M059J (cell line): ENCODE data around the gene DLL1. TPM values are rescaled to one million over a fixed set of nuclear protein-coding genes. Genes with fewer than 3 reads are reported as not detected.
"Not testable (repeated sequence)": the region's sequence is repeated elsewhere in the genome, so short reads cannot be mapped to it uniquely, and the experiment has no call there.

Experiments
- DNase-seq: peaks from one replicate; pipeline ENCODE4 v3.0.0-alpha.2; 2012; ENCODE audit warnings: low read depth
- total RNA-seq: library from RNA; depleted of rRNA; stranded (reverse); fragments of >200 nt; shearing (Covaris generic); gene quantifications from 2 replicates; pipeline ENCODE4 v1.2.3, GENCODE V29; 2014

DLL1 gene
- total RNA-seq, 1 experiment from 2014 or later: 2.0 TPM

GRCh38 chr6:170269151-170269845 is 21.6 kb downstream of the DLL1 start:
- no peak for DNase-seq

GRCh38 chr6:170268216-170269129 is 22.4 kb downstream of the DLL1 start:
- no peak for DNase-seq

GRCh38 chr6:170267688-170268087 is 23.2 kb downstream of the DLL1 start:
- no peak for DNase-seq

- DNase-seq: no peak
Measured at GRCh38 chr6:170266061-170266825, 24.6 kb downstream of the DLL1 start.

- DNase-seq: no peak
Measured at GRCh38 chr6:170265655-170266054, 25.2 kb downstream of the DLL1 start.

GRCh38 chr6:170264644-170265043 is 26.2 kb downstream of the DLL1 start:
- not testable (repeated sequence) for DNase-seq

- no peak for DNase-seq
Measured at GRCh38 chr6:170264086-170264485, 26.8 kb downstream of the DLL1 start.

- no peak for DNase-seq
Measured at GRCh38 chr6:170263410-170263809, 27.5 kb downstream of the DLL1 start.

- DNase-seq: no peak
Measured at GRCh38 chr6:170262489-170263088, 28.3 kb downstream of the DLL1 start.

- no peak for DNase-seq
Measured at GRCh38 chr6:170261643-170262488, 29.0 kb downstream of the DLL1 start.

- DNase-seq: no peak
Measured at GRCh38 chr6:170260686-170261085, 30.2 kb downstream of the DLL1 start.

- DNase-seq: no peak
Measured at GRCh38 chr6:170259278-170259677, 31.6 kb downstream of the DLL1 start.

GRCh38 chr6:170258407-170258806 is 32.5 kb downstream of the DLL1 start:
- no peak for DNase-seq

- no peak for DNase-seq
Measured at GRCh38 chr6:170257376-170257775, 33.5 kb downstream of the DLL1 start.

- no peak for DNase-seq
Measured at GRCh38 chr6:170256641-170257040, 34.2 kb downstream of the DLL1 start.

- no peak for DNase-seq
Measured at GRCh38 chr6:170255426-170256125, 35.3 kb downstream of the DLL1 start.

GRCh38 chr6:170254315-170255213 is 36.3 kb downstream of the DLL1 start:
- no peak for DNase-seq

- DNase-seq: no peak
Measured at GRCh38 chr6:170253910-170254269, 37.0 kb downstream of the DLL1 start.

- no peak for DNase-seq
Measured at GRCh38 chr6:170253226-170253909, 37.5 kb downstream of the DLL1 start.
